Endothelial cell of umbilical vein (primary cell): Measurements from ENCODE around the gene FUT2. TPM values are rescaled to one million over a fixed set of nuclear protein-coding genes. Genes with fewer than 3 reads are reported as not detected.

Experiments
- BruUV-seq: library from RNA; stranded (reverse); fragments of 400-500 nt; replicated peaks from 2 replicates; lab custom pipeline; 2021; lab: Mats Ljungman, UMichigan
- CTCF ChIA-PET: fragments of 300-600, 350-600 bp; sonication (Branson Sonifier 250); formaldehyde crosslinking; loops from one replicate; lab custom pipeline; 2021; ENCODE audit warnings: antibody characterized with exemption, inconsistent platforms; lab: Charles Lee
- POLR2A ChIA-PET: fragments of 300-600, 350-600 bp; sonication (Branson Sonifier 250); formaldehyde crosslinking; loops from one replicate; lab custom pipeline; 2021; ENCODE audit warnings: antibody characterized with exemption, inconsistent platforms; lab: Charles Lee
- DNase-seq: peaks from one replicate; pipeline ENCODE4 v3.0.0-alpha.2; 2011; ENCODE audit warnings: low read depth, low spot score
- FAIRE-seq: peaks from 2 replicates; lab custom pipeline; 2011; peaks lifted over from hg19 to GRCh38; lab: Jason Lieb, UNC
- H2AFZ ChIP-seq: 2 replicates; pipeline ENCODE4 v1.6.0; 2012; ENCODE audit warnings: low read depth, low read length, control low read depth, inconsistent platforms
- H3K27ac ChIP-seq: 2 replicates; pipeline ENCODE4 v1.5.1; 2011; ENCODE audit warnings: low read depth, mild to moderate bottlenecking, control low read depth, low read length, moderate library complexity; ENCODE audit not compliant: insufficient read depth
- H3K27me3 ChIP-seq, 2 experiments: 2 replicates each; pipeline versions ENCODE4 v1.6.0 to v1.6.1; 2011; ENCODE audit warnings: low read length in 2 of 2, mixed read lengths in 1 of 2; ENCODE audit not compliant: control insufficient read depth in 2 of 2, insufficient read depth in 2 of 2
- H3K36me3 ChIP-seq, 2 experiments: 2 replicates in 1 of 2; 3 replicates in 1 of 2; pipeline ENCODE4 v1.5.1; 2011; ENCODE audit warnings: low read length in 2 of 2, mild to moderate bottlenecking in 1 of 2, moderate library complexity in 1 of 2; ENCODE audit not compliant: control insufficient read depth in 2 of 2, insufficient read depth in 2 of 2; ENCODE audit errors: extremely low read depth in 1 of 2
- H3K4me1 ChIP-seq: 3 replicates; pipeline ENCODE4 v1.5.1; 2011; ENCODE audit warnings: mild to moderate bottlenecking, low read length; ENCODE audit not compliant: control insufficient read depth, insufficient read depth; ENCODE audit errors: extremely low read depth
- H3K4me2 ChIP-seq: 2 replicates; pipeline ENCODE4 v1.6.1; 2011; ENCODE audit warnings: low read length, control low read depth, mixed read lengths; ENCODE audit not compliant: insufficient read depth
- H3K4me3 ChIP-seq, 3 experiments: fragments of 200-600 bp in 1 of 3; sonication (generic), shearing (Covaris generic) in 1 of 3; replicated peaks in 1 of 3; 2 replicates each; pipeline ENCODE4 v1.5.1; 2011 to 2016; ENCODE audit warnings: control low read depth in 3 of 3, low read length in 3 of 3, mild to moderate bottlenecking in 2 of 3, inconsistent platforms in 1 of 3, low read depth in 1 of 3, moderate library complexity in 1 of 3; ENCODE audit not compliant: insufficient read depth in 1 of 3
- H3K79me2 ChIP-seq: 2 replicates; pipeline ENCODE4 v1.6.0; 2012; ENCODE audit warnings: low read length, inconsistent platforms; ENCODE audit not compliant: control insufficient read depth, insufficient read depth
- H3K9ac ChIP-seq: replicated peaks from 2 replicates; pipeline ENCODE3; 2011; ENCODE audit warnings: low read length, control low read depth; ENCODE audit not compliant: insufficient read depth; ENCODE audit errors: extremely low read depth
- H3K9me1 ChIP-seq: replicated peaks from 3 replicates; pipeline ENCODE4 v1.6.0; 2011; ENCODE audit warnings: mild to moderate bottlenecking, low read length; ENCODE audit not compliant: control insufficient read depth, insufficient read depth; ENCODE audit errors: extremely low read depth
- H3K9me3 ChIP-seq: replicated peaks from 2 replicates; pipeline ENCODE4 v1.5.1; 2012; ENCODE audit warnings: low read length, inconsistent platforms; ENCODE audit not compliant: control insufficient read depth, insufficient read depth
- H4K20me1 ChIP-seq: replicated peaks from 2 replicates; pipeline ENCODE3; 2011; ENCODE audit warnings: mild to moderate bottlenecking, low read length; ENCODE audit not compliant: control insufficient read depth, insufficient read depth; ENCODE audit errors: extremely low read depth
- CTCF ChIP-seq, 2 donors: IDR thresholded peaks; 1 replicate in 1 of 2; 2 replicates in 1 of 2; pipeline ENCODE4 v1.5.1; 2011; ENCODE audit warnings: low read length in 2 of 2, mild to moderate bottlenecking in 2 of 2, moderate library complexity in 2 of 2, control low read depth in 1 of 2, inconsistent platforms in 1 of 2, low read depth in 1 of 2; ENCODE audit not compliant: insufficient read depth in 1 of 2; ENCODE audit errors: extremely low read depth in 1 of 2
- EZH2 ChIP-seq: IDR thresholded peaks from 2 replicates; pipeline ENCODE4 v1.6.1; 2012; ENCODE audit warnings: borderline replicate concordance, low read depth, mild to moderate bottlenecking, moderate library complexity, low read length, inconsistent platforms; ENCODE audit not compliant: severe bottlenecking
- FOS ChIP-seq: IDR thresholded peaks from 2 replicates; pipeline ENCODE4 v1.6.1; 2011; ENCODE audit warnings: mild to moderate bottlenecking, low read length, moderate library complexity, borderline replicate concordance; ENCODE audit not compliant: insufficient read depth
- GATA2 ChIP-seq: IDR thresholded peaks from 2 replicates; pipeline ENCODE4 v1.7.0; 2011; ENCODE audit warnings: low read depth, mild to moderate bottlenecking, moderate library complexity, mixed read lengths, low read length; ENCODE audit not compliant: insufficient read length, insufficient read depth
- JUN ChIP-seq: IDR thresholded peaks from 2 replicates; pipeline ENCODE4 v1.6.1; 2011; ENCODE audit warnings: borderline replicate concordance, low read depth; ENCODE audit not compliant: insufficient read length, insufficient read depth
- MAX ChIP-seq: IDR thresholded peaks from 2 replicates; pipeline ENCODE4 v1.6.1; 2011; ENCODE audit not compliant: insufficient read depth, insufficient read length
- MYC ChIP-seq: IDR thresholded peaks from one replicate; pipeline ENCODE4 v1.6.1; 2011; ENCODE audit warnings: mild to moderate bottlenecking, low read depth, low read length
- POLR2A ChIP-seq: IDR thresholded peaks from 2 replicates; pipeline ENCODE4 v1.6.1; 2012; ENCODE audit warnings: low read depth, mild to moderate bottlenecking, control low read depth, low read length
- POLR2AphosphoS5 ChIP-seq: IDR thresholded peaks from 2 replicates; pipeline ENCODE4 v1.6.1; 2012; ENCODE audit warnings: low read depth, mild to moderate bottlenecking, control low read depth, low read length, moderate library complexity; ENCODE audit not compliant: insufficient read depth
- dilution Hi-C: fragments of 300-500 bp; cut with MboI; formaldehyde crosslinking; loops from one replicate; pipeline ENCODE4 v1.15.0; 2019; ENCODE audit warnings: low sequenced_read_pairs; ENCODE audit not compliant: extremely low pct_ligation_motif_present
- intact Hi-C: fragments of 100-400 bp; cut with micrococcal nuclease; formaldehyde crosslinking; loops from one replicate; pipeline ENCODE4 v1.10.0; 2022
- polyA plus RNA-seq, 4 experiments: library from polyadenylated mRNA; depleted of rRNA in 3 of 4; stranded (reverse) in 3 of 4; unstranded in 1 of 4; fragments of >200 nt; gene quantifications; 2 replicates each; pipeline versions ENCODE4 v1.2.1 to v1.2.3, GENCODE V29; 2011 to 2012; ENCODE audit warnings: missing spikeins in 1 of 4
- total RNA-seq: library from RNA; stranded (reverse); gene quantifications from 2 replicates; pipeline ENCODE4 v1.2.3, GENCODE V29; 2021

The FUT2 gene
- total and polyA plus RNA-seq, 2 donors (not counting 3 experiments of a cell fraction or from before 2014, with no cell fraction given) = not detected

GRCh38 chr19:48665786-48666185, 30.0 kb upstream of the FUT2 start:
- FAIRE-seq = no peak
- no peaks in the 10 kb centered on the region for H4K20me1 ChIP-seq
- BruUV-seq = no TSS peak
- H3K9me1 ChIP-seq = no peaks in the 10 kb centered on the region
- DNase-seq = no peak
- H3K4me2 ChIP-seq = no peak overlapping the region
- no peak overlapping the region for H3K27ac ChIP-seq
- intact Hi-C loops = no loop called here
- dilution Hi-C loops = no loop called here
- H3K27me3 ChIP-seq = no peaks in the 10 kb centered on the region
- H3K9me3 ChIP-seq = no peaks in the 10 kb centered on the region
- no peaks in the 10 kb centered on the region for H3K36me3 ChIP-seq
- ChIA-PET CTCF (interaction anchor here (0.9 to 1.9 kb wide), 3 partner anchors 9 to 35 kb away, joined by 3 to 6 read pairs (median 3); no protein-coding TSS in a partner anchor), POLR2A (no interaction called here)
- H3K79me2 ChIP-seq = no peaks in the 10 kb centered on the region
- H2AFZ ChIP-seq = no peak overlapping the region
- H3K4me3 ChIP-seq = no peak overlapping the region
- no peak for TF ChIP-seq EZH2
- no peak for TF ChIP-seq FOS
- no peak for TF ChIP-seq MYC
- no peak for TF ChIP-seq GATA2
- no peak for TF ChIP-seq POLR2A
- no peak for TF ChIP-seq JUN
- no peak for TF ChIP-seq POLR2AphosphoS5
- no peak for TF ChIP-seq CTCF (IDR thresholded peaks at IDR 0.05; ENCODE audit: extremely low read depth in 1 of 2, insufficient read depth in 1 of 2, low read depth in 1 of 2, low read length in 2 of 2)
- TF ChIP-seq MAX = no peak
- H3K9ac ChIP-seq = no peak overlapping the region
- H3K4me1 ChIP-seq = no peaks in the 10 kb centered on the region
